ENCODE data around the gene KANSL1L.

KANSL1L gene

DNA sequence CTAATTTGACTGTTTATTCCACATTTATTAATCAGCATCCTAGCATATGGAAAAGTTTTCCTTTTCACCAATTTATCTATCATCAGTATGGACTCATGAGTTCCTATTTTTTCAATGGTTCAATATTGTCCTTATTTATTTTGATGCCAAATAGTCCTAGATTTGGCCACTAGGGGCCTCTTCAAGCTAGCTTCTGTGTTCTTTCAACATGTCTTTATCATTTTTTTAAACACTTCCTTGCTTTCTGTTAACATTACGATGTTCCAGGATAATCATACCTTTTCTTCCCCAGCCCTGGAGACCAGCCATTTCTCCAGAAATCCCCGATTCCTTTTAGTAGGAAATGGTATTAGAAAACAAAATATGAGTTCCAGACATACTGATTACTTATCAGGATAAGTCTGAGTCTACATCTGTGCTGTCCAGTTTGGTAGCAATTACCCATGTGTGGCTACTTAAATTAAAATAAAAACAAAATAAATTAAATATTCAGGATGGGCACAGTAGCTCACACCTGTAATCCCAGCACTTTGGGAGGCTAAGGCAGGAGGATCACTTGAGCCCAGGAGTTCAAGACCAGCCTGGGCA is 98.2 kb downstream of the KANSL1L start:
- DNase-seq (ENCODE audit: low read depth), result peak; percentile 52

DNA sequence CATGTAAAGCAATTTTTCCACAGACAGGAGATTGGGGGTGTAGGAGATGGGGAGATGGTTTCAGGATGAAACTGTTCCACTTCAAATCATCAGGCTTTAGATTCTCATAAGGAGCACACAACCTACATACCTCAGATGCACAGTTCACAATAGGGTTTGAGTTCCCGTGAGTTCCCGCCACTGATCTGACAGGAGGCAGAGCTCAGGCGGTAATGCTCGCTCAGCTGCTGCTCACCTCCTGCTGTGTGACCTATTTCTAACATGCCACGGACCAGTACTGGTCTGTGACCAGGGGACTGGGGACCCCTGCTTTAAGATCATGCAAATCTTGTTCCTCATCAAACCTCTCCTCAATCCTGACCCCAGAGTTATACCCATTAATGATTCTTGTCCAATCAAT is 98.7 kb downstream of the KANSL1L start:
- no peak for DNase-seq (ENCODE audit: low read depth)

DNA sequence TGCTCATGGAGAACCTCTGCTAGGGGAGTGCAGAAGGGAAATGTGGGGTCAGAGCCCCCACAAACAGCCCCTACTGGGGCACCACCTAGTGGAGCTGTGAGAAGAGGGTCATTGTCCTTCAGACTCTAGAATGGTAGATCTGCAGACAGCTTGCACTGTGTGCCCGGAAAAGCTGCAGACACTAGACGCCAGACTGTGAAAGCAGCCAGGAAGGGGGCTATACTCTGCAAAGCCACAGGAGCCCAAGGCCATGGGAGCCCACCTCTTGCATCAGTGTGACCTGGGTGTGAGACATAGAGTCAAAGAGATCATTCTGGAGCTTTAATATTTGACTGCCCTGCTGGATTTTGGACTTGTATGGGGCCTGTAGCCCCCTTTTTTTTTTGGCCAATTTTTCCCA is 107.9 kb downstream of the KANSL1L start:
- DNase-seq (ENCODE audit: low read depth), result no peak

DNA sequence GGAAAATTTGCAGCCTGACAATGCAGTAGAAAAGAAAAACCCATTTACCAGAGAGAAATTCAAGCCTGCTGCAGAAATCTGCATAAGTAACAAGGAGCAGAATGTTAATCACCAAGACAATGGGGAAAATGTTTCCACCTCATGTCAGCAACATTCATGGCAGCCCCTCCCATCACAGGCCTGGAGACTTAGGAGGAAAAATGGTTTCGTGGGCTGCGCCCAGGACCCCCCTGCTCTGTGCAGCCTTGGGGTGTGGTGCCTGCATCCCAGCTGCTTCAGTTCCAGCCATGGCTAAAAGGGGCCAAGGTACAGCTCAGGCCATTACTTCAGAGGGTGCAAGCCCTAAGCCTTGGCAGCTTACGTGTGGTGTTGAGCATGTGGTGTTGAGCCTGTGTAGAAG is 115.4 kb downstream of the KANSL1L start:
- no peak for DNase-seq (ENCODE audit: low read depth)

DNA sequence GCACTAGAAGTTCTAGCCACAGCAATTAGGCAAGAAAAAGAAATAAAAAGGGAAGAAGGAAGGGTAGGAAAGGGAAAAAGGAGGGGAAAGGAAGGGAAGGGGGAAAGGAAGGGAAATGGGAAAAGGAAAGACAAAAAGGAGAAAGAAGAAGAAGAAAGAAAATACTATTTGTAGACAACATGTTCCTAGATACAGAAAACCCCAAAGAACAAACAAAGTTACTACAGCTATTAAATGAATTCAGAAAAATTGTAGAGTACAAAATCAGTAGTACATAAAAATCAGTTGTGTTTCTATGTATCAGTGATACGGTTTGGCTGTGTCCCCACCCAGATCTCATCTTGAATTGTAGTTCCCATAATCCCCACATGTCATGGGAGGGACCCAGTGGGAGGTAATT is 116.5 kb downstream of the KANSL1L start:
- DNase-seq (ENCODE audit: low read depth), result no peak

DNA sequence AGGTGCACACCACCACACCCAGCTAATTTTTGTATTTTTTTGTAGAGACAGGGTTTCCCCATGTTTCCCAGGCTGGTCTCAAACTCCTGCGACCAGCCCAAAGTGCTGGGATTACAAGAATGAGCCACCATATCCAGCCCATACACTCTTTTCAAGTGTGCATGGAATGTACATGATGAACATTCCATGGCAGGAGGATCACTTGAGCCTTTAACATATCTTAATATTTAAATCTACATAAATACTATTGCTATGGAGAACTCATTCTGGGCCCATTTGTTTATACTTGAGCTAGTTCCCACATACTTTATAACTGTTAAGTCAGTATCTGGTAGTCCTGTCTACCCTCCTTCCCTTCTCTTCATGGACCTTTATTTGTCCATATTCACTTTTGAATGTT is 120.3 kb downstream of the KANSL1L start:
- no peak for DNase-seq (ENCODE audit: low read depth)

DNA sequence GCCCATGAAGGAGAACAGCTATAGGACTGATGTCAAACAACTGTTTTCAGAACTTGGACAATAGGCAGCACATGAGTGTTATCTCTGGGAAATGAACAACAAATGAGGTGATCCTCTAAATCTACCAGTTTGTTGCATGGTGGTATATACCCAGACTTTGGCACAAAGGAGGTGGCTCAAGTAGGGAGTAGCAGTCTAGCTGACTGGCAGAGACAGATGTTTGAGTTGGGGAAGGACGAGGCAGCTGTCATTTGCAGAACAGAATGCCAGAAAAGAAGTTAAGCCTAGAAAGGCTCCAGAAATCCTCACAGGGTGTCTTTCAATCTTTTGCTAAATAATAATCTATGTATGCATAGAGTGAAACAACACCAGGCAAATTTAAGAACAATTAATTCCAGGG is 121.4 kb downstream of the KANSL1L start:
- no peak for DNase-seq (ENCODE audit: low read depth)

DNA sequence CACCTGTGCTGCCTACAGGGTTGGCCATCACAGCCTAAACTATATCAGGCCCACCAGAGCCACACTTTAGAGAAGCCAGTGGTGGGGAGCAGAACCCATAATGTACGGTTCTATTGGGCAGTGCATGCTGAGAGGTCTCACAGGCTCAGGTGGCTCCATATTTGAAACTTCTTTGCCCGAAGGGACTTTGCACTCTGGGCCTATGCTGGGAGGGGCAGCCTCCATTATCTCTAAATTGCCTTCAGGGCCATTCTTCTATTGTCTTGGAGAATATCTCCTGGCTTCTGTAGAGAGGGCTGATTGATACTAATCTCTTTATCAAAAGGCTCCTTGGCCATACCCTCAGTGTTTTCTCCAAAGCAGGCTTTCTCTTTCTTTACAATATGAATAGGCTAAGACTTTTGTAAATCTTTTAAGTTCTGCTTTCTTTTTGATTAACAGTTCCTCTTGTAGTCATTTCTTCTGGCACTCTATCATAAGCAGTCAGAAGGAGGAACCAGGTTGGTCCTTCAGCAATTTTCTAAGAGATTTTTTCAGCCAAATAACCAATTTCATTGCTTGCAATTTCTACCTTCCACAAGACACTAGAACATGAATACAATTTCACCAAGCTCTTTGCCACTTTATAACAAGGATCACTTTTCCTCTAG is 124.2 kb downstream of the KANSL1L start:
- no peak for DNase-seq (ENCODE audit: low read depth)

DNA sequence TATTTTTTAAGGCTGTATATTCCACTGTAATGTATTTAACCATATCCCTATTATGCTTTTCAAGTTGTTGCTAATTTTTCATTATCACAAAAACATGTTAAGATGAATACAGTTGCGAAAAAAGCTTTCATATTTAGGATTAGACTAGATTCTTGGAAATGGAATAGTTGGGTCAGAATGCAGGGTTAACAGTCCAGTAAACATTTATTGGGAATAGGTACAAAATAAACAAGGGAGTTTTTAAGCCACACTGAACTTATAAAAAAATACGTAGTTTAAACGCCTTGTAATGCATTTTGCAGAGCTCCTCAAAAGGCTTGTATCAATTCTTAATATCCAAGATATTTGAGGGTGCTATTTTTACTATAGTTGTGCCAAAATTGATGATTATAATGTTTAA is 133.1 kb downstream of the KANSL1L start:
- no peak for DNase-seq (ENCODE audit: low read depth)

DNA sequence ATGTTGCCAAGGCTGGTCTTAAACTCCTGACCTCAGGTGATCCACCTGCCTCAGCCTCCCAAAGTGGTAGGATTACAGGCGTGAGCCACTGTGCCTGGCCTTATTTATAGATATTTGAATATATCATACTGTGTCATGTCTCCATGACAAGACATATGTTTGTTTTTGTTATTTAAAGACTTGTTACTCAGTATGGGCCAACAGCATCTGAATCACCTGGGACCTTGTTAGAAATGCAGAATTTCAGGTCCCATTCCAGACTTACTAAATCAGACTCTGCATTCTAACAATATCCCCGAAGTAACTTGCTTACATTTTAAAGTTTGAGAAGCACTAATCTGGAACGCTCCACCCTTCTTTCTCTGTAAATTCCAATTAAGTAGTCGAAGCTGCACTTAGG is 135.5 kb downstream of the KANSL1L start:
- no peak for DNase-seq (ENCODE audit: low read depth)

DNA sequence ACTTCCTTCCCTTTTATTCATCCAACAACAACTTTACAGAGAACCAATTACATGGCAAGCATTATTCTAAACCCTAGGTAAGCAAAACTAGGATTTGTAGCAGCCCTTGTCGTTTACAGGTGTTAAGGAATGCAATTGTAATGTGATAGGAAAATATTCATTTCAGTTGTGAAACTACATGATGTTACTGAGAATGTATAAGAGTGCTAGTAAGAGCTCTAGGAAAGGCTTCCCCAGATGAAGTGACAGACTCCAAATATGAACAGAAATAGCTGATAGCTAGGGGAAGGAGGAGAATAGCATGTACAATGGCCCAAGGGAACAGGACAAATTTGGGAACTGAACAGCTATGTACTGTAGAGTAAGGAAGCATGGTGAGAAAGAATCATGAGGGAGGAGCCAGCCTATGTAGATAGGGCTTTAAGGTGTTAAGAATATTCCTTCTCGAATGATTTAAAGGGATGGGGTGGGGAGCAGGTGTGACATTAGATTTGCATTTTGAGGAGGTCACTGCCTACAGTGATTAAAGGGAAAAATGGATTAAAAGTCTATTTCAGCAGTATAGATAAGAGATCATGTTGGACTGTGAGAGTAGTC is 137.0 kb downstream of the KANSL1L start:
- no peak for DNase-seq (ENCODE audit: low read depth)

DNA sequence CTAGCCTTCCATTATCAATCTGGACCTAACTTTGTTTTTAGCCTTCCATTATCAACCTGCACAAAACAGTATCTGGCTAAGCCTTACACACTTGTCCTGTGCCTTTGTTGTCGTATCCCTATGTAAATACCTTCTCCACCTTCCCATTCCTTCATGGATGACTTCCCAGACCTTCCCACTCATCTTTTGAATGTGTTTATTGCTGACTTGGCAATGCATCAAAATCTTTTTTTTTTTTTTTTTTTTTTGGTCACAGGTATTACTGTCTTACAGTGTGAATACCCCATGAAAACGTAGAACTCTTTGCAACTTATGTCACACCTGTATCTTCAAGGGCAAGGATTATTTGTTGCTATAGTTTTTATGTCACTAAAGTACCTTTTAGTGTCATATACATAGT is 143.0 kb downstream of the KANSL1L start:
- no peak for DNase-seq (ENCODE audit: low read depth)

DNA sequence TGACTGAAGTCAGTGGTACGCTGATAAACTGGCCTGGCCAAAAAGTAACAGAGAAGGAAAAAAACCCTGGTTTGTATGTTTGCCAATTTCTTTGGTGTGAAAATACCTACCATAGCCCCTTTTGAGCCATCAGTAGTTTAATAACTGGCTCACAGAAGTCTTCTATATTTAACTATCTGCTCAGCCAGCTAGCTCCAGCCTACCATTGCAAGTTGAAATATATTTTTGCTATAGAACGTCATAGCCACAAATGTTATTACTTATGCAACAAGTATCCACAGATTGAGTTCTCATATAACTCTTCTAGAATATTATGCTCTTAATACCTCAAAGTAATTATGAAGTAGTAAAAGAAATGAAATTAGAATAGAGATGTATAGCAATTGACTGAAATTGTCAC is 143.6 kb downstream of the KANSL1L start:
- no peak for DNase-seq (ENCODE audit: low read depth)

DNA sequence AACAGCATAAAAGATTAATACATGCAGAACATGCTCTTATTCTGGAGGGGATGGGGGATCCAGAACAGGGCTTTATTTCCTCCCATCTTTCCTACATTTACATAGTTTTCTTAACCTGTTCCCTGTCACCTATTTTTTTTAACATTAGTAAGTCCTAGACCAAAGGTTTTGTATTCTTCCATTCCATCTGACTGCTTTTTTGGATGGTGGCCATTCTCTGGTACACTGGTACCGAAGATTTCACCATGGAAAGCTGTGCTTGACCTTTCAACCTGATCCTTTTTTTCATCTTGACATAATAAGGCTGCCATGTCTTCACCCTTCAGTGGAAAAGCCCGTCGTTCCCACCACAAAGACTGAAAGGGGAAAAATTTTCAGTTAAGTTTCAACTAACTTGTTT is 148.4 kb downstream of the KANSL1L start:
- no peak for DNase-seq (ENCODE audit: low read depth)

DNA sequence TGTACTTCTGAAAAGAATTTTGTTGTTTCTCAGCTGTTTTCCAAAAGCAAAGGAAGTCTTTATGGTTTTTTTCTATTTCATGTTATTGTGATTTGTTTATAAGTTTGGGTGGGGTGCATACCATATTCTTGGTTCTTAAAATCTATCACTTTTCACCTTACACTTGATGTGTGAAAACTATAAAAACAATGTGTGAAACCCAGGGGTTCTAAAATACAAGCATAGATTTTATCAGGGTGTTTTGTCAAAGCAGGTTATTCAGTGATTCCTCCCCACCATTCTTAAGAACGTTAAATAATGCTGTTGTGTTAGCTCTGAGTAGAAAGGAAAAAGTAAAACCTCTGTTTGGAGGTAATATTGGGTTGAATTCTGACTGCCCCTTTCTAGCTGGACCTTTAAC is 151.1 kb downstream of the KANSL1L start:
- DNase-seq (ENCODE audit: low read depth), result no peak

DNA sequence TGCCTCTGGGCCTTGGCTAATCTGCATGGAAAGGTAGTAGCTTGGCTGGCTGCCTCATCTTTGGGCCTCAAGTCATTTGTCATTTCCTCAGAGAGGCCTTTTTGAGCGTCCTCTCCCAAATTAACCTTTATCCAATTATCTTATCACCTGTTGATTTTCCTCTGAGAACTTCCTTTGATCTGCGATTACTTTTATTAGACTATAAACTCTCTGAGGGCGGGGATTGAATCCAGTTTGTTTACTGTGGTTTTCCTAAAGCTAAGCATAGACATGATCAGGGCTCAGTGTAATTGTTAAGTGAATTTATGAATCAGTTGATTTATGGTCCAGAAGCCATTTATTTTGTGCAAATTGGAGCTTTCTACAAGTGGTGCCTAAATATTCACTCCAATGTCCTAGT is 161.3 kb downstream of the KANSL1L start:
- DNase-seq (ENCODE audit: low read depth), result no peak

DNA sequence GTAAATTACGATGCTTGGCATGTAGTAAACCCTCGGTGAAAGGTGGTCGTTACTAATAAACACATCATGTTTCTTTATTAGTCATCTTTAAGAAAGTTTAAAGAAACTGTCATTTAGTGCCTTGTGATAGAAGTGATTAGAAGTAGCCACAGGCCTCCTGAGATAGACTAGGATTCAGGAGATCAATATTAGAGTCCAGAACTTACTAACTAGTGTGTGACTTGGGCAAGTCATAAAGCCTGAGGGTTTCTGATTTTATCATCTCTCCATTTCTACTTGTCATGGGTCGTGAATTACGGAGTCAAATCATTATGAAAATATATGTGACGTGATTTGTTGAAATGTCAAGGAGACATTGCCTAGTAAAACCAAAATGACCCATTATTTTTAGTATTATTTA is 162.1 kb downstream of the KANSL1L start:
- no peak for DNase-seq (ENCODE audit: low read depth)

DNA sequence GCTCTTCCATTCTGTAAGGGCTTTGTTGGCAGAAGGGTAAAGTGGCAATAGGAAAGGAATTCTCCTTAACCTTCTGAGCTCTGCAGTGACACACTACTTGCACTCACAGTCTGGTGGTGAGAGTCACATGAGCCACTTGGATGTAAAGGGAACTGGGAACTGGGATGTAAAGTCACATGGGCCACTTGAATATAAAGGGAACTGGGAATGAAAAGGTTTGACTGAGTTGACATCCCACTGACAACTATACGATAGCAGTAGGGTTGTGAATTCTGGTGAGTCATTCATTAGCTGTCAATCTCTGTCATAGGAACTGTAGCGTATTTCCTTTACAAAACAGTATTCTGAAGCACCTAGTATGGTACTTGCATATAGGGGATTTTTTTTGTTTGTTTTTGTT is 163.3 kb downstream of the KANSL1L start:
- no peak for DNase-seq (ENCODE audit: low read depth)

DNA sequence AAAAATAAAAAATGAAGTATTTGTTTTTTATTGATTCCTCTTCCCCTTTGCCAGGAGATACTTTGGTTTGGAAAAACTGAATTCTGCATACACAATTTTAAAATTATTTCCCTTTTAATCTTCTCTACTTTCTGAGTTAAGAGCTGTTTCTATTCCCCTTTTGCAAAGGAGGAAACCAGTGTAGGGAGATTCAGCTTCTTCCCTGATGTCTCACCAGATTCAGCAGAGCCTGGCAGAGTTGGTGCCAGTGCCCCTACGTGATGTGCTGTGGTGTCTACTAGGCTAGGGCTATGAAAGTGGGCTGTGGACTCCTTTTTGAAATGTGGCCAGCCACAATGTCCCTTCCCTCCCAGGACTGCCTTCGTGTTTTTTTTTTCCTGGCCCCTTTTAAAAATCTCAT is 166.3 kb downstream of the KANSL1L start:
- no peak for DNase-seq (ENCODE audit: low read depth)

DNA sequence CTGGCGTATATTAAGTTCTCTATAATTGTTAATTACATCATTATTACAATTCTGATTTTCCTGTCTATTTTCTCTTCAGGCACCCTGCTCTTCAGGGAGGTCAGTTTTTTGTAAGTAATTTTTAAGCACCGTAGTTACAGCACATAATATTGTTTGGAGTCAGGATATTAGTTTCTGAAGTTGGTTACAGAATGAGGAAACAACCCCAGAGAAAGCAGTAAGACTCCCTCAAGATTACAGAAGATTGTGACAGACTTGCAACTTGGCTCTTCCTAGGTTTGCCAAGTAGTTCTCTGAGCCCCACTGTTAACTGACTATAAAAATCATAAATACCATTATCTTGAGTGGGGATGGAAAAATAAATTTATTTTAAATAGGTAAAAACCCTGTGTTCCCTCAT is 167.8 kb downstream of the KANSL1L start:
- DNase-seq (ENCODE audit: low read depth), result no peak

DNA sequence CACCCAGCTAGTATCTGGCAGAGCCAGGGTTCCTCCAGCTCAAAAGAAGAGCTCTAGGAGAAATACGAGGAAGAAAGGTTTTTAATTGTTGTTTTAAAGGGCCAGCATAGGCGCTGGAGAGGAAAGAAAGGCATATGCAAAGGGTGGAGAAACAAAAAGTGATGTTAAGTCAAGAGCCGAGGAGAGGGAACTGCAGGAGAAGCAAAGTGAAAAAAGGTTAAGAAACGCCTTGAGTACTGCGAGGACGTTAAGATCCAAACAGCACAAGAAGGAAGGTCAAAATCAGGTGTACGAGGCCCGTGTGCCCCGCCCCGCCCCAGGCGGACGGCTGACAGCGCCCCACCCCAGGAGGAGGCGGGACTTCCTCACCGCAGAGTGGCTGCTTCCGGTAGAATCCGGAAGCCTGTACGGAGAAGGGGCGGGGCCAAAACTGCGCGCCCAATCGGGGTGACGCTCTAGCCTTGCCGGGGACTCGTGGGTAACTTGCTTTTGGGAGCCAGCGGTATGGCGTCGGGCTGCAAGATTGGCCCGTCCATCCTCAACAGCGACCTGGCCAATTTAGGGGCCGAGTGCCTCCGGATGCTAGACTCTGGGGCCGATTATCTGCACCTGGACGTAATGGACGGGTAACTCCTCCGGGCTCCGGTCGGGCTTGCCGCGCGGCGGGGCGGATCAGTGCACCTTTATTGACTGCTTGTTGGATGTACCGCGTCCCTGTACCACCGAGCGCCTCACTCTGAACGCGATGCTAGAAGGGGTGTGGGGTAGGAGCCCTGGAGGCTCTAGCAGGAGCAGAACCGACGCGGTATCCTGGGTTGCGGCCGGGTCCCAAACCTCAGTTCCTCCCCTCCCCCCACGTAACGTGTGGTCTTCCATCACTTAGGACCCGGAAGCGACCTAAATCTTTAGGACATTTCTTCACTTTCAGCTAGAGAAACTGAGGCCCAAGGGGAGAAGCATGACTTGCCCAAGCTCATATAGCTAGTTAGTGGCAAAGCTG is 168.8 kb downstream of the KANSL1L start, which contains the start of gene RPE:
Gene RPE (plus strand): TSS at position 481 of the 1,000 bp plus-strand sequence. CDS start 24 bp downstream, at position 505.
- DNase-seq (ENCODE audit: low read depth), result peak; percentile 90

DNA sequence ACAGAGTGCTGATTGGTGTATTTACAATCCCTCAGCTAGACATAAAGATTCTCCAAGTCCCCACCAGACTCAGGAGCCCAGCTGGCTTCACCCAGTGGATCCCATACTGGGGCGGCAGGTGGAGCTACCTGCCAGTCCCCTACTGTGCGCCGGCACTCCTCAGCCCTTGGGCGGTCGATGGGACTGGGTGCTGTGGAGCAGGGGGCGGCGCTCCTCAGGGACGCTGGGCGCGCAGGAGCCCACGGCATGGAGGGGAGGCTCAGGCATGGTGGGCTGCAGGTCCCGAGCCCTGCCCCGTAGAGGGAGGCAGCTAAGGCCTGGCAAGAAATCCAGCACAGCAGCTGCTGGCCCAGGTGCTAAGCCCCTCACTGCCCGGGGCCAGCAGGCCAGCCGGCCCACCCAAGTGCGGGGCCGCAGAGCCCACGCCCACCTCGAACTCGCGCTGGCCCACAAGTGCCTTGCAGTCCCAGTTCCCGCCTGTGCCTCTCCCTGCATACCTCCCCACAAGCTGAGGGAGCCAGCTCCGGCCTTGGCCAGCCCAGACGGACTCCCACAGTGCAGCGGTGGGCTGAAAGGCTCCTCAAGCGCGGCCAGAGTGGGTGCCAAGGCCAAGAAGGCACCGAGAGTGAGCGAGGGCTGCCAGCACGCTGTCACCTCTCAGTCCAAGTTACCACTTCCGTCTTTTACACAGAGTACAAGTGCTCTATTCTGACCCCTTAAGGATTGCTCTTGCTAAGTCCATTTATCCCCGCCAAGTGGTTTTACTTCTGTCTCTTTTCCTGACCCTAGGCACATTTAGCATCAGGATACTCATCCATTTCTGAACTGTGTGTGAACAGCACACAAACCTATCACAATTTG is 170.5 kb downstream of the KANSL1L start:
- no peak for DNase-seq (ENCODE audit: low read depth)
